Activated gamma-delta T cell treated with anti-CD3 and anti-CD28 coated beads, Interleukin-2, amount 50 U/mL, for 16 hours (primary cell): ENCODE measurements around the gene DOCK11.
A peak's percentile ranks its signal among the peaks of the same experiment; 100 is the strongest.
"Not testable (repeated sequence)": the region's sequence is repeated elsewhere in the genome, so short reads cannot be mapped to it uniquely, and the experiment has no call there.

ENCODE experiments used
- DNase-seq: peaks from one replicate; pipeline ENCODE4 v3.0.0-alpha.2; 2020; ENCODE audit warnings: low read depth

Gene DOCK11

DNA sequence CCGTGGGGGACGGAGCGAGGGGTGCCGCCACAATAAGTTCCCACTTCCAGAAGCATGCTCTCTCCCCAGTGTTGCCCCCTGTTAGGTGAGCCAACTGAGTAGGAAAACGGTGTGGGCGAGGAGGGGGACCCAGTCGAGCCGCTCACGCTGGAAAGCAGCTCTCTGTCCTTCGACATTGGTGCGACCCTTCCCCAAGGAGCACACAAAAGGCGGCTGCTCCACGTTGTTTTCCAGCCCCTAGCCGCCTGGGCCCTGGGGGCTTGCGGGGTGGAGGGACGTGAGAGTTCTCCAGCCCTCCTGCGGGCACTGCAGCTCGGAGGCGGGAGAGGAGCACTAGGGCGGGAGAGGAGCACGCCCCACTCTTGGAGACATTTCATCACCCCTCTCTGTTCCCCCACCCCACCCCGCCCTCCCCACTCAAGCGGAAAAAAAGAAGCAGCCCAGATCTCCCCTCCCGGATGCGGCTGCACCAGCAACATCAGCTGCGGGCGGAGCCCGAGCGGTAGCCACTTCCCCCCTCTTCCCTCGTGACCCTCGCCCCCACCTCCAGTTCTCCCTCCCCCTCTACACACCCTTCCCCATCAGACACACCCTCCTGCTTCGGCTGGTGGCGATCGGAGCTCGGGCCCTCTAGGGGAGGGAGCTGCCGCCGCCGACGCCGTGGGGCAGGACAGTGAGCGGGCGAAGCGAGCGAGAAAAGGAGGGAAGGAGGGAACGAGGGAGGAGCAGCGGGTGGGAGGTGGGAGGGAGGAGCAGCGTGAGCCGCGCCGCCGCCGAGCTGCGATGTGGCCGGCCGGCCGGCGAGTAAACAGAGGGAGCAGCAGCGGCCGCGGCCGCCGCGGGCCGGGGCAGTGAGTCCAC lies at the start of gene DOCK11:
TSS of gene DOCK11 (plus strand) at position 755 of the 861 bp plus-strand sequence. CDS start 157 bp downstream, outside the sequence.
- peak; percentile 67 for DNase-seq

DNA sequence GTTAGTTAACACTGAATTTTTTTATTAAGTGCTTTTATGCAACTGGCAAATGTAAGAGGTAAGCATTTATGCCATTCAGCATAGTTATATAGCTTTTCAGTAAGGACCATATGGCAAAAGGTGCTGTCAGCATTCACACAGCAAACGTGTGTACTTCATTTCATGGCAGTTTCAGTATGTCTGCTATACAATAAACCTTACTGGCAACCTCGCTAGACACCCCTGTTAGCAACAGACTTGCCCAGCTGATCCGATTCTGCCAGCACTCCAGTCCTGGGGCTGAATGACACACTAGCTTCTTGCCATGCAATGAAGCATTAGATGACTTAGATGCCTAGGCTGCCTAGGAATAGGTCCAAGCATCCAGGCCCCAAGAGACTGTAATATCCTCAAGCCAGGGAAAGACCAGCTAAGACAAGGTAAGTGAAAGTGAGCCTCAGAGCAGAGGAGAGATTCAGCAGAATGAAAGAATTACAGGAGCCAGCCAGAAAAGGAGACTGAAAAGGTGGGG lies 47.3 kb upstream of the DOCK11 start:
- DNase-seq: no peak

DNA sequence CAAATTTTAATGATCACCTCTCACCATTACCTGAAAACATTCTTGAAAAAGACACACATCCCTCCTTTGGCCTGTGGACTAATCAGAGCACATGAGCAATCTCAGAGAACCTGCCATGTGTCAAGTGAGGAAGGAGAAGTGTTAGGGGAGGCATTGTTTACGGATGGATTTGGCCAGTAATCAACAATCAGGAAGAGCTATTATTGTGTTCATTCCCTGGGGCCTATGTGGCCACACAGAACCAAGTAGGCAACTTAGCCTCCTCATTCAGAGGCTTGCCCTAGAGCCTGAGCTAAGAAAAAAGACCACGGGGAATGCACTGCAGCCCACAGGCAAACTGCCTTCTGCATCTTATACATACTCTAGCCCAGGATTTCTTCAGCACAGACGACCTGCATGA lies 40.6 kb upstream of the DOCK11 start:
- DNase-seq: no peak

DNA sequence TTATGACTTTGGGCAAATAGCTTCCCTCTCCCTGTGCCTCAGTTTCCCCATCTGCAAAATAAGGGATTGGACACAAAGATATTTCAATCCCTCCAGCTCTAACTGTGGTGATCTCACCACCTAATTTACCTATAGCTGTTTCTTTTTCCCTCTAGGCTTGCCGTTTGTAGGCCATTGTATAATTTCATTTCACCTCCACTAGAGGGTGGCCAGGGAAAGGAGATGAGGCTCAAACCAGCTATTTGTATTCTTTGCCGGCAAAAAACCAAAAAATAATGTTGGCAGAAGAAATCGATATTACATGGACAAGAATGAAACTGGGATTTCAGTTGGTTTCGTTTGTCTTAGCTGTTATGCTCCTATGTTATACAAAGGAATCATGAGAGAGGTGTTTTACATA lies 36.1 kb upstream of the DOCK11 start:
- DNase-seq: no peak

DNA sequence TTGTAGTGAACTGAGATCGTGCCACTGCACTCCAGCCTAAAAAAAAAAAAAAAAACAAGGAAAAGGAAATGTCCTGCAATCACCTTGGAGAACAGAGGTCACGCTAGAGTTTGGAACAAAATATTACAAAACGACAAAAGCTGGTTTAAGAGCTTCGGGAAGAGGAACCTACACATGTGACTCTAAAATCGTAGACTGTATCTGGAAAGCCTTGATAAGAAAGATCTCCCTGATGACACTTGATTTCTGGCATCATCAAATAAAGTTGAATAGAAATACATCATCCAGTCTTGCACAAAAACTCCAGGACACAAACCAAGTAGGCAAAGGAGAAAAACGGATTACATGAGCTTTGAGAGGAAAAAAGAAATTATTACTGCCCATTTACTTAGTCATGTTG lies 31.1 kb upstream of the DOCK11 start:
- DNase-seq: no peak

DNA sequence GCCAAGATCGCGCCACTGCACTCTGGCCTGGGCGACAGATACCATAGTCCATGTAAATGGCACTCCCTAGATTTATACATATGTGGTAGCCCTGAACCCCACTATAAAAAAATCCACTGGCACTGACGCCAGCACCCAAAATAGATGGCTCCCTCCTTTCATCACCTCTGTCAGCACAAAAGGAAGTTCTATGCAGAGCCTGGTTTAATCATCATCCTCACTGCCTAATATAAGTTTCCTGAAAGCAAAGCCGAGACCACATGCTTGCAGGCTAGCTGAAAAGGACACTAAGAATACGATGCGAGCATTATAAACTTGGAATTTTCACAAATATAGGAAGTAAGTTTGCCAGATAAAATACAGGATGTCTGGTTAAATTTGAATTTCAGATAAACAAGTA lies 27.5 kb upstream of the DOCK11 start:
- no peak for DNase-seq

DNA sequence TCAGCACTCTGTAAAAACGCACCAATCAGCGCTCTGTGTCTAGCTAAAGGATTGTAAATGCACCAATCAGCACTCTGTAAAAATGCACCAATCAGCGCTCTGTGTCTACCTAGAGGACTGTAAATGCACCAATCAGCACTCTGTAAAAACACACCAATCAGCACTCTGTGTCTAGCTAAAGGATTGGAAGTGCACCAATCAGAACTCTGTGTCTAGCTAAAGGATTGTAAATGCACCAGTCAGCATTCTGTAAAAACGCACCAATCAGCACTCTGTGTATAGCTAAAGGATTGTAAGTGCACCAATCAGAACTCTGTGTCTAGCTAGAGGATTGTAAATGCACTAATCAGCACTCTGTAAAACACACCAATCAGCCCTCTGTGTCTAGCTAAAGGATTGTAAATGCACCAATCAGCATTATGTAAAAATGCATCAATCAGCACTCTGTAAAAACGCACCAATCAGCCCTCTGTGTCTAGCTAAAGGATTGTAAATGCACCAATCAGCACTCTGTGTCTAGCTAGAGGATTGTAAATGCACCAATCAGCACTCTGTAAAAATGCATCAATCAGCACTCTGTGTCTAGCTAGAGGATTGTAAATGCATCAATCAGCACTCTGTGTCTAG lies 24.8 kb upstream of the DOCK11 start:
- not testable (repeated sequence) for DNase-seq

DNA sequence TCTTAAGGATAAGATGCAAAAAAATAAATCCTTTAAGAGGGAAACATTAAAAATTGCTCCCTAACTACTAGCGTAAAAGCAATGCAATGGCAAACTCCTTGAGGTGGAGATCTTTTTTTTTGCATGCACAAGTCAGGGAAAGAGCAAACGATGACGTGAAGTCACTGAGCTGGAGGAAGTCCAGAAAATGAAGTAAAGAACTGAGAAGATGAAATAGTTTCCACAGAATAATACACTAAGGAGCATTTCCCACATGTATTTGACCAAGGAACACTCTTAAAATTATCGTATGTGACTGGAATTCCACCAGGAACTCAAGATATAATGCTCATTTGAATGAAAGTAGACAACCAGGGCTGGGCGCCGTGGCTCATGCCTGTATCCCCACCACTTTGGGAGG lies 21.0 kb upstream of the DOCK11 start:
- no peak for DNase-seq

DNA sequence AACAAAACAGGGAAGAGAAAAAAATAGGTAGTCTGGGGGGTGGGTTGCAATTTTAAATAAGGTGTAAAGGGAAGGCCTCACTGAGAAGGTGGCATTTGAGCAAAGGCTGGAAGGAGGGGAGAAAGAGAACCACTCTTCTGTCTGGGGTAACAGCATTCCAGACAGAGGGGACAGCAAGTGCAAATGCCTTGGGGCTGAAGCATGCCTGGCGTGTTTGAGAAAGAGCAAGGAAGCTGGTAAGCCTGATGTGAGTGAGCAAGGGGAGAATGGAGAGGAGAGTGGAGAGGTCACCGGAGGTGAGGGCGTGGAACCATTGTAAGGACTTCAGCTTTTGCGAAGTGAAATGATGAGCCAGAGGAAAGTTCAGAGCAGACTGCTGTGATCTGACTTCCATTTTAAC lies 19.7 kb upstream of the DOCK11 start:
- DNase-seq: no peak

DNA sequence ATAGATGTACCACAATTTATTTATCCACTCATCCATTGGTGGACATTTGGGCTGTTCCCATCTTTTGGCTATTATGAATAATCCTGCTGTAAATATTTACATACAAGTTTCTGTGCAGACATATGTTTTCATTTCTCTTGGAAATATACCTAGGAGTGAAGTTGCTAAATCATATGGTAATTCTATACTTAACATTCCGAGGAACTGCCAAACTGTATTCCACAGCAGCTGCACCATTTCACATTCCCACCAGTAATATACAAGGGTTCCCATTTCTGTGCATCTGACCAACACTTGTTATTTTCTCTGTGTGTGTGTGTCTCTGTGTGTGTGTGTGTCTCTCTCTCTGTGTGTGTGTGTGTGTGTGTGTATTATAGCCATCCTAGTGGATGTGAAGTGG lies 15.4 kb upstream of the DOCK11 start:
- no peak for DNase-seq

DNA sequence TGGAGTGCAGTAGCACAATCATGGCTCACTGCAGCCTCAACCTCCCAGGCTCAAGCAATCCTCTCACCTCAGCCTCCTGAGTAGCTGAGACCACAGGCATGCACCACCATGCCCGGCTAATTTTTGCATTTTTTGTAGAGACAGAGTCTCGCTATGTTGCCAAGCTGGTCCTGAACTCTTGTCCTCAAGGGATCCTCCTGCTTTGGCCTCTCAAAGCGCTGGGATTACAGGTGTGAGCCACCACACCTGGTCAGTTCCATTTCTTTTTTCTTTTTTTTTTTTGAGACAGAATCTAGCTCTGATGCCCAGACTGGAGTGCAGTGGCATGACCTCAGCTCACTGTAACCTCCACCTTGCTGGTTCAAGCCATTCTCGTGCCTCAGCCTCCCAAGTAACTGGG lies 13.2 kb upstream of the DOCK11 start:
- DNase-seq: not testable (repeated sequence)

DNA sequence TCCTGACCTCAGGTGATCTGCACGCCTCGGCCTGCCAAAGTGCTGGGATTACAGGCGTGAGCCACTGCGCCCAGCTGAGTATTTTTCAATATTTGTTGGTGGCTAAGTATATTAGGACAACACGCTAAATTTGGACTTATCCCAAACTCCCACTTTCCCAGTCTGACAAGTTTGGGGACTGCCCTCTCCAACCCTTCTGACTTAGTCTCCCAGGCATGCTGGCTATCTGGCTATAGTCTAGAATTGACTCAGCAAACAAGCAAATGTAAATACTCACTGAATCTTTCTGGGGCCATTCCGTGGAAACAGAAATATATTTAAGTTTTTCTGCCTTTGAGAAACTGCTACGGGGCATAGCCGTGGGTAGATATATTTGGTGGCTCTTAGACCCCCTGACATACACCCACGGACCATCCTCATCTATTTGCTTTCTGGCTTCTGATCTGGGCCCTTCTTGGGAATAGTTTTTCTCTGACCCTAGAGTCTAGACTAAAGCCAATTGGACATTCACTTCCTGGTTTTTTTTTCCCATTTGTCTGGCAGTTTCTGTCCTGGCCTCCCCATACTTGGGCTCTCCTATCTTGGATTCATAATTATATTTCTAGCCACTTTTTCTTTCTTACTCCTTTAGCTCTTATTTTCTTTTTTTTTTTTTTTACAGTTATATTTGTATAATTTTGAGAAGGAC lies 11.3 kb upstream of the DOCK11 start:
- DNase-seq: no peak

DNA sequence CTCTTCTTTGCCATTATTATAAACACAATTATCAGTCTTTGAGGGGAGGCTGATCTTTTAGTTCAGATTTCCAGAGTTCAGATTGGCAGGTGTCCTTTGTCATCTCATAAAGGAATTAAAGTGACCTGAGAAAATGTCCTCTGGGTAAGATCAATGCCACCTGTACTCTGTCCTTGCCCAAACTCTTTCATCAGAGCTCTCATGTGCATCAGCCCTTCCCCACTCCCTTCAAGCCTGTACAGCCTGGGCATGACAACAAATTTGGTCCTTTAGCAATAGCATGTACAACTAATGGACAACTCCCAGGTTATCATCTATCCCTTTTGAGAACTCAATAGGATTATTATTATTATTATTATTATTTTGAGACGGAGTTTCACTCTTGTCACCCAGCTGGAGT lies 8.9 kb upstream of the DOCK11 start:
- DNase-seq: not testable (repeated sequence)

DNA sequence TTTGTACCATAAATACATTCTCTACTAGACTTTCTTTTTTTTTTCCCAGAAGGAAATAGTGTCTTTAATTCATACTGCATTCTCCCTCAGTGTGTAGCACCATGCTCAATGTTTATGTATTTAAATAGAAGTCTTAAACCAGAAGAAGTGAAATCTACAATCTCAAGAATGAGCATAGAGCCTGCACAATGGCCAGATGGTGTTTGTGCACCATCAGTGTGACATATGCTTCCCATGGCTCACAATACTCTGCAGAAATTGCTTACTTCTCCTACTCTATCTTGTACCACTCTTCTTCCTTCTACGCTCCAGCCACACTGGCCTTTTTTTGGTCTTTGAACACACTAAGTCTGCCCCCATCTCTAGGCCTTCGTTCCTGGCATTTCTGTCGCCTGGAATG lies 2.6 kb upstream of the DOCK11 start:
- DNase-seq: no peak

DNA sequence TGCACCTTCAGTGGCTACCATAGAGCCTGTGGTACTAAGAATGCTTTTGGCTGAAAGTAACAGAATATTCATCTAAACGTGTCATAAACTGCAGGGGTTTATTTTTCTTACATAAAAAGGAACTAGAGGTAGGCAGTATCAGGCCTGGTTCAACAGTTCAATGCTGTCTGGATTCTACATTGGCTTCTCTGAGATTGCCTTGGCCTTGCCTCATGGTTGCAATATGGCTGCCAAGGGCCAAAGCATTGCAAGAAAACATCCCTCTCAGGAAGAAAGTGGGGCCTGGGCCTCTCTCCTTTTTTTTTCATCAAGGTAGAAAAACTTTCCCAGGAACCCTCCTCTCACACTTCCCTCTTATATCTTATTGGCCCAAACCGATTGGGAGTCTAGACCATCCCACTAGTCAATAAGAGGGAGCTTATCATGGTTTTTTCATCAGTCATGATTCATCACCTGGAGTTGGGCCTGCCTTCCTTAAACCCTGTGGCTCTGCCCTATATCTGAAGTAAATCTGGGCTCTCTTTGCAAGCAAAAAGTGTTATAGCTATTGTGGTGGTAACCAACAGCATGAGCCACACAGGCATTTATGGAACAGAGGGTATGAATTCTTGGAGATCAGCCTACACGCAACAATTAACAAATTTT lies 1.8 kb upstream of the DOCK11 start:
- DNase-seq: no peak

DNA sequence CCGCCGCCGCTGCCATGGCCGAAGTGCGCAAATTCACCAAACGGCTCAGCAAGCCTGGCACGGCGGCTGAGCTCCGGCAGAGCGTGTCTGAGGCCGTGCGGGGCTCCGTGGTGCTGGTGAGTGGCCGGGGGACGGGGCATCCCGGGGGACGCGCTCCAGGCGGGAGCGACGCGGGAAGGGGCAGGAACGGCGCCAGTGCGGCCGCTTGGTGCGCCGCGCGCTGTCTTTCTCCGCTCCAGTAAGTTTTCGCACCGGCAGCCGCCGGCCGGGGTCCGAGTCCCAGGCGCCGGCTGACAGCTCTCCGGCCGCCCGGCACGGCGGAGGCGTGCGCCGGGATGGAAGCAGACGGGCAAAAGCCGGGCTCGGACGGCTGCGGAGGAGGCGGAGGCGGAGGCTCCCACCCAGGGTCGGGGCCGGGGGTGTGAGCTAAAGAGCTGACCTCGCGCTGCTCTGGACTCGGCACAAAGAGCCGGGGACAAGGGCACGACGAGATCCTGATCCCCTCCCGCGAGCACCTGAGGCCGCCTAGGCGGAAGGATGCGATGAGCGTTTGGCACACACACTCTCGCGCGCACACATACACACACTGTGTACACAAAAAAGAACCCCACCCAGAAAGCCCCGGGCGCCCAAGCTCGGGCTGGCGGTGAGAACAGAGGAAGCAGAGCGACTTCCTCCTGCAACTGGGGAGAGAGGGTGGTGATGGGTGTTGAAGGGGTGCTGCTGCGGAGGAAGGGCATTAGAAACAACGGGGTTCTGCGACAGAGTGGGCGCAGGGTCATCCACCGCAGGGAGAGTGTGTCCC lies 545 bp downstream of the DOCK11 start:
- peak; percentile 56 for DNase-seq

DNA sequence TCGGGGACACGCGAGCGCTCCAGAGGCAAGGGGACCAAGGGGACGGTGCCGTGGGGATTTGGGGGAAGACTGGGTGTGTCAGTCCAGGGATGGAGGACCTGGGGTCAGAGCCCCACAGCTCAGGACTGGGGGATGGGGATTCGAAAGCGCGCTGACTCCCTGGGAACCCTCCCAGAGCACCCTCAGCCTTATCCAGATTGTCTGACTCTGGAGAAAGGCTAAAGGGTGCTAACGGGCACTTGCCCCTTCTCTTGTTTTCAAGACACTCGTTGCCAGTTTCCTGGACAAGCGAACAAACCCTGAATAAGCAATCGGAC lies 1.1 kb downstream of the DOCK11 start:
- DNase-seq: no peak

DNA sequence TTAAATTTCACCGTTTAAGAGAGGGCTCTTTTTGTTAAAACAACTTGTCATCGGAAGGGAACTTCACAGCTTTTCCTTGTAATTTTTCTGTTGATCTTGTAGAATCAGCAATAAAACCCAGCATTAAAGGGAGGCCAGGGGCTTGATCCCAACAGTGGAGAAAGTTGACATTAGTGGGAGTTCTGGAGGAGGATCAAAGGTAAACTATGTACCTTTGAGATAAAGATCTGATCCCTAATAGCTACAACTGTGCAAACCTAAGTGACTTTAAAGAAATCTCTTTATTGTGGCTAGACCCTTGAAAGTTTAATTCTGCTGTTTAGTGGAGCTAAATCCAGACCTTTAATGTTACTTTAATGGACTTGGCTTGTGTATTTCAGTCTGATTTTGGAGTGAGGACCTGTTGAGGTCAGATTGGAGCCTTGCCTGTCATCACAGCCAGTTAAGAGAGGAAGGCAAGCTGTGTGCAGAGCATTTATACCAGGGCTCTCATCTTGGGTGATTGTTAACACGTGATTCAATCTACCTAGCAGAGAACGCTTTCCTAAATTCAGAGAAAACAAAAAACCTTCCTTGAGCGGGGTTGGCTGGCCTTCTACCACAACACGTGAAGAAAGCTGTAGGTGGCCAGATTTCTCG lies 1.7 kb downstream of the DOCK11 start:
- DNase-seq: no peak

DNA sequence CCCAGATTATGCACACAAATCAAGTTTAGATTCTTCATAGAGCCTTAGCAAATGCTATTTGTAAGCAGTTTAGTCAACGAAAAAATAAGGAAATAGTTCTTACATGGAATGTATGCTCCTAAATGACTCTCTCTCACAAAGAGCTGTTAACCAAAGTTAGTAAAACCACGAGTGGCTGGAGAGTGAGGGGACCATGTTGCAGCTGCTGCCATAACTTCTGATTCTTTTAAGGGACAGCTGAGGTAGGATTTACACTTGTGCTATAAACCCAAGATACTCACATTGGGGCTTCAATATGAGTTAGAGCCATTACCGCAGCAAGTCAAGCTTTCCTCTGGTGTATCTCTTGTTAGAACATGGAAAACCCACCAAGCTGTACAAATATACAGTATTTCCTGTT lies 2.7 kb downstream of the DOCK11 start:
- no peak for DNase-seq

DNA sequence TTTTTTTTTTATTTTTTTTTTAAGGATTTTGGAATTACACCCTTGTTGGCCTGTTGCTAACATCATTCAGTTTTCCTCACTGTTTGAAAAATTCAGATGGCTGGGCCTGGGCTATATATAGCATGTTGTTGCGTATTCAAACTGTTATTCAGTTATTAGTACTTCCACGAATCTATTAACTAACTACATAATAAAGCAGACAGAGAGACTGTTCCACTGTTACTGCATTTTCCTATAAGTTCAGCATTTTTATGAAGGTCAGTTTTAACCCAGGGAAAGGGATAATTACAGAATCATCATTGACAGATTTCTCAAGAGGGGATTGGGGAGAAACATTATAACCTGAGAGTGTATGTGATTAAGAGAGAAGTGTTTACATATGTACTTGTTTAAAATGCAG lies 3.1 kb downstream of the DOCK11 start:
- DNase-seq: no peak

DNA sequence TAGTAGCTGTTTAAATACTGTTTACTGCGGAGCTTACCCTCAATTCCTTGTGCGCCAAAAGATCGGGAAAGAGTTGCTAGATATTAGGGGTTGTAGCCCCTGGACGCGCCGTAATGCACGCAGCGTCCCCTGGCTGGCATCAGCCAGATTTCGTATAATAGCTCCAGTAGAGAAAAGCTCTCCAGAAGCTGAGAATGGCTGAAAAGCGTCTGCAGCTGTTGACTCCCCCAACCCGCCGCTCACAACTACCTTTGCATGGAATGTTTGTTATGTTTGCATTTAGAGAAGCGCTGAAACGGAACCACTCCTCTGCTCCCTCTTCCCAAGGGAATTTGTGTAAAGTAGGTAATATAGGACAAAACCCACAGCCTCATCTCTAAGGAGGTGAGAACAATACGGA lies 3.7 kb downstream of the DOCK11 start:
- no peak for DNase-seq
